Breast epithelium (tissue), 4 donors: ENCODE results near the gene HBS1L. TPM values are rescaled to one million over a fixed set of nuclear protein-coding genes. Genes with fewer than 3 reads are reported as not detected.

Source experiments
- DNase-seq, 2 donors: peaks; one replicate each; pipeline ENCODE4 v3.0.0-alpha.2; 2019; ENCODE audit warnings: low spot score in 2 of 2
- H3K27ac ChIP-seq, 2 donors: fragments of 200-600 bp; sonication (generic) in 1 of 2; one replicate each; pipeline ENCODE4 v1.5.1; 2016 to 2019; ENCODE audit warnings: mild to moderate bottlenecking in 1 of 2
- H3K27me3 ChIP-seq, 2 donors: fragments of 200-600 bp; sonication (generic) in 1 of 2; one replicate each; pipeline versions ENCODE4 v1.5.1 to v1.6.0; 2017 to 2019; ENCODE audit warnings: control low read depth in 1 of 2, mild to moderate bottlenecking in 1 of 2
- H3K36me3 ChIP-seq: fragments of 200-600 bp; one replicate; pipeline ENCODE4 v1.5.1; 2019
- H3K4me1 ChIP-seq, 2 donors: fragments of 200-600 bp; sonication (generic); one replicate each; pipeline ENCODE4 v1.5.1; 2016 to 2019; ENCODE audit warnings: control low read depth in 1 of 2
- H3K4me3 ChIP-seq, 3 donors: fragments of 200-600 bp; sonication (generic); 1 replicate in 2 of 3; 2 replicates in 1 of 3; pipeline ENCODE4 v1.5.1; 2016 to 2019; ENCODE audit warnings: mild to moderate bottlenecking in 3 of 3, moderate library complexity in 2 of 3
- H3K9me3 ChIP-seq, 2 donors: fragments of 200-600 bp; sonication (generic) in 1 of 2; one replicate each; pipeline ENCODE4 v1.5.1; 2016 to 2019; ENCODE audit warnings: control low read depth in 1 of 2
- CTCF ChIP-seq, 3 donors: fragments of 450-650 bp; IDR thresholded peaks; one replicate each; pipeline ENCODE4 v1.5.1; 2016 to 2017; ENCODE audit warnings: antibody characterized with exemption in 3 of 3, mild to moderate bottlenecking in 3 of 3, moderate library complexity in 3 of 3
- POLR2A ChIP-seq: fragments of 450-650 bp; IDR thresholded peaks from one replicate; pipeline ENCODE4 v1.6.1; 2016; ENCODE audit warnings: antibody characterized with exemption, mild to moderate bottlenecking, moderate library complexity
- POLR2AphosphoS5 ChIP-seq, 3 donors: sonication (generic); formaldehyde crosslinking; IDR thresholded peaks; one replicate each; pipeline ENCODE4 v1.6.1; 2017; ENCODE audit warnings: antibody characterized with exemption in 3 of 3
- intact Hi-C: fragments of 100-400 bp; cut with DNase I; formaldehyde crosslinking; loops from one replicate; pipeline ENCODE4 v1.15.1; 2023; ENCODE audit warnings: low total_unique reads
- total RNA-seq, 3 donors: library from RNA; depleted of rRNA; stranded (reverse); fragments of >200 nt; gene quantifications; one replicate each; pipeline ENCODE4 v1.1.0, GENCODE V29; 2016

The HBS1L gene
- total RNA-seq, 3 donors from 2014 or later = 42.0 to 55.5 (median 52.0) TPM

- Histone ChIP-seq H3K4me1 (no peaks in the 10 kb centered on the region), H3K27ac (no peak overlapping the region), H3K4me3 (no peak overlapping the region), H3K9me3 (no peaks in the 10 kb centered on the region), H3K27me3 (no peaks in the 10 kb centered on the region), H3K36me3 (no peaks in the 10 kb centered on the region)
- DNase-seq = no peak
- TF ChIP-seq POLR2A = no peak
- intact Hi-C loops = no loop called here
These were observed 46.3 kb downstream of the HBS1L start for GRCh38 chr6:135008072-135008940.

- TF ChIP-seq CTCF (IDR thresholded peaks at IDR 0.05) (no peak), POLR2A (no peak), POLR2AphosphoS5 (IDR thresholded peaks at IDR 0.05) (no peak)
- Histone ChIP-seq H3K27me3 (no peaks in the 10 kb centered on the region), H3K36me3 (no peaks in the 10 kb centered on the region), H3K4me1 (no peaks in the 10 kb centered on the region), H3K4me3 (no peak overlapping the region), H3K27ac (no peak overlapping the region), H3K9me3 (no peaks in the 10 kb centered on the region)
- intact Hi-C loops = no loop called here
- DNase-seq = no peak
These were observed 48.2 kb downstream of the HBS1L start for GRCh38 chr6:135006386-135006914.

- no peaks in the 10 kb centered on the region for H3K4me1 ChIP-seq
- H3K4me3 ChIP-seq = no peak overlapping the region
- intact Hi-C loops = no loop called here
- no peak for DNase-seq
- H3K27me3 ChIP-seq = no peaks in the 10 kb centered on the region
- H3K9me3 ChIP-seq = no peaks in the 10 kb centered on the region
- no peaks in the 10 kb centered on the region for H3K36me3 ChIP-seq
- H3K27ac ChIP-seq = no peak overlapping the region
- no peak for TF ChIP-seq POLR2A
- no peak for TF ChIP-seq CTCF (IDR thresholded peaks at IDR 0.05)
- TF ChIP-seq POLR2AphosphoS5 (IDR thresholded peaks at IDR 0.05) = no peak
These were observed 50.2 kb downstream of the HBS1L start for GRCh38 chr6:135004399-135004798.

- Histone ChIP-seq H3K9me3 (no peaks in the 10 kb centered on the region), H3K27ac (no peak overlapping the region), H3K27me3 (no peaks in the 10 kb centered on the region), H3K36me3 (no peaks in the 10 kb centered on the region), H3K4me3 (no peak overlapping the region), H3K4me1 (no peaks in the 10 kb centered on the region)
- TF ChIP-seq POLR2AphosphoS5 (IDR thresholded peaks at IDR 0.05) = no peak
- TF ChIP-seq POLR2A = no peak
- TF ChIP-seq CTCF (IDR thresholded peaks at IDR 0.05) = no peak
- DNase-seq = no peak
- intact Hi-C loops = no loop called here
These were observed 51.5 kb downstream of the HBS1L start for GRCh38 chr6:135002974-135003703.

GRCh38 chr6:135002229-135002844, 52.3 kb downstream of the HBS1L start:
- DNase-seq = no peak
- intact Hi-C loops = no loop called here
- no peaks in the 10 kb centered on the region for H3K36me3 ChIP-seq
- TF ChIP-seq CTCF (IDR thresholded peaks at IDR 0.05) (peak in 2 of 3 donors; percentile 21 to 38), POLR2AphosphoS5 (IDR thresholded peaks at IDR 0.05) (no peak), POLR2A (no peak)
- no peaks in the 10 kb centered on the region for H3K4me1 ChIP-seq
- no peaks in the 10 kb centered on the region for H3K9me3 ChIP-seq
- H3K27ac ChIP-seq = no peak overlapping the region
- no peaks in the 10 kb centered on the region for H3K27me3 ChIP-seq
- no peak overlapping the region for H3K4me3 ChIP-seq
